DOHH2 (cell line): ENCODE results near the gene PTTG1.

Source experiments
- H3F3A ChIP-seq: fragments of 200-600 bp; sonication (generic), shearing (Covaris generic); 2 replicates; pipeline ENCODE4 v1.6.0; 2016; ENCODE audit warnings: antibody characterized with exemption, mild to moderate bottlenecking; ENCODE audit not compliant: control insufficient read depth, insufficient read depth
- H3K27ac ChIP-seq: fragments of 200-600 bp; sonication (generic); 2 replicates; pipeline ENCODE4 v1.5.1; 2014; ENCODE audit warnings: low read depth, mild to moderate bottlenecking, low read length, moderate library complexity
- H3K27me3 ChIP-seq: fragments of 200-600 bp; sonication (generic); 2 replicates; pipeline ENCODE4 v1.6.1; 2014; ENCODE audit warnings: mild to moderate bottlenecking, low read length, mixed read lengths; ENCODE audit not compliant: control insufficient read depth
- H3K36me3 ChIP-seq: fragments of 200-600 bp; sonication (generic); 2 replicates; pipeline ENCODE4 v1.6.1; 2014; ENCODE audit warnings: mild to moderate bottlenecking, low read length, moderate library complexity, mixed read lengths; ENCODE audit not compliant: control insufficient read depth
- H3K4me1 ChIP-seq: fragments of 200-600 bp; sonication (generic); 2 replicates; pipeline ENCODE4 v1.6.1; 2014; ENCODE audit warnings: mild to moderate bottlenecking, low read length, mixed read lengths; ENCODE audit not compliant: control insufficient read depth
- H3K4me2 ChIP-seq: fragments of 200-600 bp; sonication (generic); 2 replicates; pipeline ENCODE4 v1.6.0; 2014; ENCODE audit warnings: mild to moderate bottlenecking, low read length, moderate library complexity
- H3K4me3 ChIP-seq: fragments of 200-600 bp; sonication (generic); 2 replicates; pipeline ENCODE4 v1.5.1; 2014; ENCODE audit warnings: mild to moderate bottlenecking, low read length, mixed read lengths
- H3K79me2 ChIP-seq: fragments of 200-600 bp; sonication (generic); 2 replicates; pipeline ENCODE4 v1.6.1; 2014; ENCODE audit warnings: mild to moderate bottlenecking, low read length, mixed read lengths; ENCODE audit not compliant: control insufficient read depth
- H3K9me2 ChIP-seq: fragments of 200-600 bp; sonication (generic); replicated peaks from 2 replicates; pipeline ENCODE4 v1.6.1; 2014; ENCODE audit warnings: mild to moderate bottlenecking, low read length, mixed read lengths; ENCODE audit not compliant: control insufficient read depth
- H3K9me3 ChIP-seq: fragments of 200-600 bp; sonication (generic); 2 replicates; pipeline ENCODE4 v1.6.1; 2014; ENCODE audit warnings: antibody characterized with exemption, low read length, mixed read lengths; ENCODE audit not compliant: control insufficient read depth, insufficient read depth
- H4K20me1 ChIP-seq: fragments of 200-600 bp; sonication (generic); 2 replicates; pipeline ENCODE4 v1.6.0; 2014; ENCODE audit warnings: low read depth, mild to moderate bottlenecking, antibody characterized with exemption, low read length, moderate library complexity; ENCODE audit not compliant: control insufficient read depth, insufficient read depth
- CTCF ChIP-seq: fragments of 200-600 bp; sonication (generic); IDR thresholded peaks from one replicate; pipeline ENCODE4 v1.5.1; 2014; ENCODE audit warnings: antibody characterized with exemption, mild to moderate bottlenecking, low read depth, low read length; ENCODE audit not compliant: poor library complexity, severe bottlenecking
- EZH2phosphoT487 ChIP-seq: fragments of 200-600 bp; sonication (generic); IDR thresholded peaks from 2 replicates; pipeline ENCODE4 v1.6.1; 2017; ENCODE audit warnings: borderline replicate concordance, mild to moderate bottlenecking, antibody characterized with exemption, low read length, moderate library complexity, mixed read lengths

The PTTG1 gene

GRCh38 chr5:160379511-160379910 is 42.1 kb upstream of the PTTG1 start:
- Histone ChIP-seq H3K27ac (no peak overlapping the region), H3K79me2 (no peaks in the 10 kb centered on the region), H3K27me3 (peaks cover 10% of the 10 kb centered on the region), H3F3A (peaks cover 4% of the 10 kb centered on the region; the same call in 1 of the 2 replicates), H3K4me1 (peaks cover 45% of the 10 kb centered on the region), H3K36me3 (no peaks in the 10 kb centered on the region), H3K4me3 (no peak overlapping the region), H3K9me3 (no peaks in the 10 kb centered on the region), H3K4me2 (no peak overlapping the region), H3K9me2 (no peaks in the 10 kb centered on the region), H4K20me1 (no peaks in the 10 kb centered on the region)
- TF ChIP-seq EZH2phosphoT487 (no peak), CTCF (no peak)

GRCh38 chr5:160380041-160380440 is 41.6 kb upstream of the PTTG1 start:
- H3K27ac ChIP-seq: no peak overlapping the region
- H4K20me1 ChIP-seq: no peaks in the 10 kb centered on the region
- no peaks in the 10 kb centered on the region for H3K9me2 ChIP-seq
- peaks cover 48% of the 10 kb centered on the region for H3K4me1 ChIP-seq
- peaks cover 7% of the 10 kb centered on the region for H3K27me3 ChIP-seq
- H3K9me3 ChIP-seq: no peaks in the 10 kb centered on the region
- H3F3A ChIP-seq: peaks cover 6% of the 10 kb centered on the region; the same call in 1 of the 2 replicates
- H3K4me2 ChIP-seq: no peak overlapping the region
- no peak for TF ChIP-seq EZH2phosphoT487
- TF ChIP-seq CTCF: no peak
- no peaks in the 10 kb centered on the region for H3K79me2 ChIP-seq
- no peak overlapping the region for H3K4me3 ChIP-seq
- H3K36me3 ChIP-seq: no peaks in the 10 kb centered on the region

- no peaks in the 10 kb centered on the region for H3K36me3 ChIP-seq
- no peaks in the 10 kb centered on the region for H3K27me3 ChIP-seq
- peaks cover 49% of the 10 kb centered on the region for H3K4me1 ChIP-seq
- TF ChIP-seq EZH2phosphoT487 (no peak), CTCF (no peak)
- H3K27ac ChIP-seq: peak overlapping the region; percentile 57
- H3F3A ChIP-seq: peaks cover 6% of the 10 kb centered on the region
- H4K20me1 ChIP-seq: no peaks in the 10 kb centered on the region
- peaks cover 4% of the 10 kb centered on the region; the same call in 1 of the 2 replicates for H3K9me3 ChIP-seq
- no peaks in the 10 kb centered on the region for H3K79me2 ChIP-seq
- H3K4me3 ChIP-seq: peak overlapping the region; percentile 61
- peak overlapping the region; percentile 76 for H3K4me2 ChIP-seq
- no peaks in the 10 kb centered on the region for H3K9me2 ChIP-seq
Observed at GRCh38 chr5:160382346-160382745, 39.3 kb upstream of the PTTG1 start.
